HEK293 (cell line): Measurements from ENCODE around the gene NAA25.
A peak's percentile ranks its signal among the peaks of the same experiment; 100 is the strongest.

ENCODE experiments used
- CTCF ChIA-PET: fragments of 350-600 bp; formaldehyde crosslinking; extraction: SDS; loops from one replicate; lab custom pipeline; 2021; ENCODE audit warnings: antibody characterized with exemption; lab: Yijun Ruan, JAX
- POLR2A ChIA-PET: fragments of 300-600 bp; formaldehyde crosslinking; extraction: SDS; loops from one replicate; lab custom pipeline; 2020; ENCODE audit warnings: antibody characterized with exemption, inconsistent platforms; lab: Yijun Ruan, JAX
- H3K27ac ChIP-seq: fragments of 200-500 bp; sonication (Bioruptor generic); 2 replicates; pipeline ENCODE4 v1.5.1; 2014; ENCODE audit warnings: low read depth, low read length, control low read depth, inconsistent platforms; ENCODE audit errors: extremely low read depth
- H3K36me3 ChIP-seq, 2 experiments: fragments of 200-500 bp in 1 of 2; sonication (Bioruptor generic) in 1 of 2; 1 replicate in 1 of 2; 2 replicates in 1 of 2; pipeline ENCODE4 v1.5.1; 2014 to 2017; ENCODE audit warnings: inconsistent platforms in 2 of 2, low read length in 2 of 2; ENCODE audit not compliant: control insufficient read depth in 2 of 2, insufficient read depth in 1 of 2
- H3K4me1 ChIP-seq: fragments of 200-500 bp; sonication (Bioruptor generic); 2 replicates; pipeline ENCODE4 v1.5.1; 2014; ENCODE audit warnings: mild to moderate bottlenecking, low read length, inconsistent platforms; ENCODE audit not compliant: control insufficient read depth, insufficient read depth
- H3K4me3 ChIP-seq: 2 replicates; pipeline ENCODE4 v1.5.1; 2011; ENCODE audit warnings: low read depth, mild to moderate bottlenecking, control low read depth, low read length, moderate library complexity
- H3K9me3 ChIP-seq: fragments of 200-500 bp; sonication (Bioruptor generic); 2 replicates; pipeline ENCODE4 v1.5.1; 2014; ENCODE audit warnings: low read depth, low read length, inconsistent platforms; ENCODE audit not compliant: control insufficient read depth, insufficient read depth
- EGR2 ChIP-seq: fragments of 450-650 bp; formaldehyde crosslinking; IDR thresholded peaks from 2 replicates; pipeline ENCODE4 v1.5.1; 2016; ENCODE audit warnings: low read depth, missing biosample characterization, missing genetic modification characterization
- TCF7L2 ChIP-seq: IDR thresholded peaks from 2 replicates; pipeline ENCODE4 v1.6.1; 2011; ENCODE audit warnings: low read depth, mild to moderate bottlenecking, inconsistent platforms, low read length, moderate library complexity, borderline replicate concordance
- WT1 ChIP-seq: fragments of 450-650 bp; formaldehyde crosslinking; IDR thresholded peaks from 2 replicates; pipeline ENCODE4 v1.5.1; 2016; ENCODE audit warnings: missing biosample characterization, missing genetic modification characterization
- ZBTB20 ChIP-seq: fragments of 450-650 bp; formaldehyde crosslinking; IDR thresholded peaks from 2 replicates; pipeline ENCODE4 v1.5.1; 2016; ENCODE audit warnings: missing biosample characterization, missing genetic modification characterization
- ZBTB8A ChIP-seq: fragments of 450-650 bp; formaldehyde crosslinking; IDR thresholded peaks from 2 replicates; pipeline ENCODE4 v1.5.1; 2016; ENCODE audit warnings: missing biosample characterization, missing genetic modification characterization
- ZNF26 ChIP-seq: fragments of 450-650 bp; formaldehyde crosslinking; IDR thresholded peaks from 2 replicates; pipeline ENCODE4 v1.5.1; 2016; ENCODE audit warnings: missing biosample characterization, missing genetic modification characterization
- ZNF302 ChIP-seq: fragments of 450-650 bp; formaldehyde crosslinking; IDR thresholded peaks from 2 replicates; pipeline ENCODE4 v1.5.1; 2016; ENCODE audit warnings: missing biosample characterization, missing genetic modification characterization, low read depth
- ZNF354C ChIP-seq: fragments of 450-650 bp; formaldehyde crosslinking; IDR thresholded peaks from 2 replicates; pipeline ENCODE4 v1.5.1; 2016; ENCODE audit warnings: missing biosample characterization, missing genetic modification characterization, low read depth, borderline replicate concordance
- ZNF362 ChIP-seq: fragments of 450-650 bp; formaldehyde crosslinking; IDR thresholded peaks from 2 replicates; pipeline ENCODE4 v1.5.1; 2016; ENCODE audit warnings: missing biosample characterization, missing genetic modification characterization
- ZNF394 ChIP-seq: fragments of 450-650 bp; formaldehyde crosslinking; IDR thresholded peaks from 2 replicates; pipeline ENCODE4 v1.5.1; 2016; ENCODE audit warnings: missing biosample characterization, missing genetic modification characterization, mild to moderate bottlenecking, moderate library complexity, borderline replicate concordance
- ZNF423 ChIP-seq: fragments of 450-650 bp; formaldehyde crosslinking; IDR thresholded peaks from 2 replicates; pipeline ENCODE4 v1.5.1; 2016; ENCODE audit warnings: missing biosample characterization, missing genetic modification characterization
- ZNF600 ChIP-seq: fragments of 450-650 bp; formaldehyde crosslinking; IDR thresholded peaks from 2 replicates; pipeline ENCODE4 v1.5.1; 2016; ENCODE audit warnings: missing biosample characterization, missing genetic modification characterization
- ZNF792 ChIP-seq: fragments of 450-650 bp; formaldehyde crosslinking; IDR thresholded peaks from 2 replicates; pipeline ENCODE4 v1.5.1; 2016; ENCODE audit warnings: missing biosample characterization, missing genetic modification characterization
- ZNF830 ChIP-seq: fragments of 450-650 bp; IDR thresholded peaks from 2 replicates; pipeline ENCODE4 v1.5.0; 2018; ENCODE audit warnings: missing biosample characterization, missing genetic modification characterization, low read depth, mild to moderate bottlenecking, moderate library complexity
- ZSCAN30 ChIP-seq: fragments of 450-650 bp; IDR thresholded peaks from 2 replicates; pipeline ENCODE4 v1.5.1; 2018; ENCODE audit warnings: missing biosample characterization, mild to moderate bottlenecking, missing genetic modification characterization, moderate library complexity
- TF ChIP-seq, protein P1 (sequence below): fragments of 450-650 bp; formaldehyde crosslinking; IDR thresholded peaks from 2 replicates; pipeline ENCODE4 v1.5.1; 2016; ENCODE audit warnings: missing biosample characterization, missing genetic modification characterization
- TF ChIP-seq, protein P2 (sequence below): fragments of 450-650 bp; formaldehyde crosslinking; IDR thresholded peaks from 2 replicates; pipeline ENCODE4 v1.5.1; 2016; ENCODE audit warnings: missing biosample characterization, missing genetic modification characterization
- TF ChIP-seq, protein P3 (sequence below): fragments of 450-650 bp; formaldehyde crosslinking; IDR thresholded peaks from 2 replicates; pipeline ENCODE4 v1.5.1; 2017; ENCODE audit warnings: missing biosample characterization, missing genetic modification characterization

NAA25 gene

GRCh38 chr12:111991946-111992345 is 116.6 kb downstream of the NAA25 start:
- ChIA-PET POLR2A (interaction anchor here (1.0 kb wide), 1 partner anchor 21 kb away, joined by 4 read pairs; the partner anchor contains the start of genes ERP29 and TMEM116), CTCF (no interaction called here)
- Histone ChIP-seq H3K4me3 (no peak overlapping the region), H3K36me3 (no peaks in the 10 kb centered on the region), H3K27ac (no peak overlapping the region), H3K9me3 (no peaks in the 10 kb centered on the region), H3K4me1 (no peaks in the 10 kb centered on the region)
- TF ChIP-seq, protein P1, sequence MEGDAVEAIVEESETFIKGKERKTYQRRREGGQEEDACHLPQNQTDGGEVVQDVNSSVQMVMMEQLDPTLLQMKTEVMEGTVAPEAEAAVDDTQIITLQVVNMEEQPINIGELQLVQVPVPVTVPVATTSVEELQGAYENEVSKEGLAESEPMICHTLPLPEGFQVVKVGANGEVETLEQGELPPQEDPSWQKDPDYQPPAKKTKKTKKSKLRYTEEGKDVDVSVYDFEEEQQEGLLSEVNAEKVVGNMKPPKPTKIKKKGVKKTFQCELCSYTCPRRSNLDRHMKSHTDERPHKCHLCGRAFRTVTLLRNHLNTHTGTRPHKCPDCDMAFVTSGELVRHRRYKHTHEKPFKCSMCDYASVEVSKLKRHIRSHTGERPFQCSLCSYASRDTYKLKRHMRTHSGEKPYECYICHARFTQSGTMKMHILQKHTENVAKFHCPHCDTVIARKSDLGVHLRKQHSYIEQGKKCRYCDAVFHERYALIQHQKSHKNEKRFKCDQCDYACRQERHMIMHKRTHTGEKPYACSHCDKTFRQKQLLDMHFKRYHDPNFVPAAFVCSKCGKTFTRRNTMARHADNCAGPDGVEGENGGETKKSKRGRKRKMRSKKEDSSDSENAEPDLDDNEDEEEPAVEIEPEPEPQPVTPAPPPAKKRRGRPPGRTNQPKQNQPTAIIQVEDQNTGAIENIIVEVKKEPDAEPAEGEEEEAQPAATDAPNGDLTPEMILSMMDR (tag by site-specific recombination), result no peak
- 0 out of 2 replicates have a peak, but pooled peaks have one; percentile 24 for TF ChIP-seq ZNF600
- no peak for TF ChIP-seq ZSCAN30 (tag by site-specific recombination)

DNA sequence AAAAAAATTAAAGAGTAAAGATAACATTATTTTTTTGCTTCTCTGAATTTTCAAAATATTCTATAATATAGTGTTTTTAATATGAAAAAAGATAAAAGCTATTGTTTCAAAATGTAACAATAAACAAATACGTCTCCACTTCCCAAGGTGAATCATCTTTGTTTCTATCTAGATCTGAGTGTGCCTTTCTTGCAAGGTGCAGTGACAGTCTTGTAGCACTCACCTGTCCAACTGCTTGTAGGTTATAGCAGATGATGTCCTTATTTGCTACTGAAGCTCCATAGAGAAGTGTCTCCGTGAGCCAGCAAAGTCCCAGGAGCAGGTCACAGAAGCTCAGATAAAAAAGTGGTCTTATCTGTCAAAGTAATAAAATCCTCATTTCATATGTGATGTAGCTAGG is 117.0 kb downstream of the NAA25 start:
- no peaks in the 10 kb centered on the region for H3K9me3 ChIP-seq
- POLR2A ChIA-PET, result interaction anchor here (1.0 kb wide), 1 partner anchor 22 kb away, joined by 4 read pairs; the partner anchor contains the start of genes ERP29 and TMEM116
- no peak overlapping the region for H3K27ac ChIP-seq
- TF ChIP-seq, protein P2, sequence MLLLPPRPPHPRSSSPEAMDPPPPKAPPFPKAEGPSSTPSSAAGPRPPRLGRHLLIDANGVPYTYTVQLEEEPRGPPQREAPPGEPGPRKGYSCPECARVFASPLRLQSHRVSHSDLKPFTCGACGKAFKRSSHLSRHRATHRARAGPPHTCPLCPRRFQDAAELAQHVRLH (tag by site-specific recombination), result no peak
- TF ChIP-seq ZNF830 (no peak), WT1 (tag by site-specific recombination) (no peak), ZNF423 (tag by site-specific recombination) (no peak), ZNF26 (tag by site-specific recombination) (no peak), ZNF792 (tag by site-specific recombination) (no peak), ZBTB20 (tag by site-specific recombination) (no peak), ZNF354C (tag by site-specific recombination) (no peak), ZNF302 (tag by site-specific recombination) (no peak), EGR2 (tag by site-specific recombination) (no peak), ZNF394 (tag by site-specific recombination) (no peak), ZNF362 (tag by site-specific recombination) (no peak), TCF7L2 (no peak), ZBTB8A (tag by site-specific recombination) (no peak)
- TF ChIP-seq, protein P3, sequence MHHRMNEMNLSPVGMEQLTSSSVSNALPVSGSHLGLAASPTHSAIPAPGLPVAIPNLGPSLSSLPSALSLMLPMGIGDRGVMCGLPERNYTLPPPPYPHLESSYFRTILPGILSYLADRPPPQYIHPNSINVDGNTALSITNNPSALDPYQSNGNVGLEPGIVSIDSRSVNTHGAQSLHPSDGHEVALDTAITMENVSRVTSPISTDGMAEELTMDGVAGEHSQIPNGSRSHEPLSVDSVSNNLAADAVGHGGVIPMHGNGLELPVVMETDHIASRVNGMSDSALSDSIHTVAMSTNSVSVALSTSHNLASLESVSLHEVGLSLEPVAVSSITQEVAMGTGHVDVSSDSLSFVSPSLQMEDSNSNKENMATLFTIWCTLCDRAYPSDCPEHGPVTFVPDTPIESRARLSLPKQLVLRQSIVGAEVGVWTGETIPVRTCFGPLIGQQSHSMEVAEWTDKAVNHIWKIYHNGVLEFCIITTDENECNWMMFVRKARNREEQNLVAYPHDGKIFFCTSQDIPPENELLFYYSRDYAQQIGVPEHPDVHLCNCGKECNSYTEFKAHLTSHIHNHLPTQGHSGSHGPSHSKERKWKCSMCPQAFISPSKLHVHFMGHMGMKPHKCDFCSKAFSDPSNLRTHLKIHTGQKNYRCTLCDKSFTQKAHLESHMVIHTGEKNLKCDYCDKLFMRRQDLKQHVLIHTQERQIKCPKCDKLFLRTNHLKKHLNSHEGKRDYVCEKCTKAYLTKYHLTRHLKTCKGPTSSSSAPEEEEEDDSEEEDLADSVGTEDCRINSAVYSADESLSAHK (tag by site-specific recombination), result no peak
- no peak overlapping the region for H3K4me3 ChIP-seq
- H3K36me3 ChIP-seq, result no peaks in the 10 kb centered on the region
- H3K4me1 ChIP-seq, result no peaks in the 10 kb centered on the region
- CTCF ChIA-PET, result interaction anchor here (0.7 kb wide), 1 partner anchor 56 kb away, joined by 4 read pairs; no protein-coding TSS in a partner anchor
